Astrocyte (in vitro differentiated cells and primary cell): Measurements from ENCODE around the gene ATN1. TPM values are rescaled to one million over a fixed set of nuclear protein-coding genes. Genes with fewer than 3 reads are reported as not detected.

ENCODE experiments used
- DNase-seq: peaks from one replicate; pipeline ENCODE4 v3.0.0-alpha.2; 2010; ENCODE audit warnings: low read depth
- FAIRE-seq: peaks from 2 replicates; lab custom pipeline; 2011; peaks lifted over from hg19 to GRCh38; lab: Jason Lieb, UNC
- H2AFZ ChIP-seq: 2 replicates; pipeline ENCODE4 v1.6.0; 2012; ENCODE audit warnings: low read depth, low read length, inconsistent platforms
- H3K27ac ChIP-seq: 2 replicates; pipeline ENCODE4 v1.5.1; 2011; ENCODE audit warnings: low read depth, low read length, inconsistent platforms
- H3K27me3 ChIP-seq: 2 replicates; pipeline ENCODE4 v1.6.0; 2011; ENCODE audit warnings: low read length, inconsistent platforms; ENCODE audit not compliant: insufficient read depth
- H3K36me3 ChIP-seq: 2 replicates; pipeline ENCODE4 v1.5.1; 2011; ENCODE audit warnings: low read length, inconsistent platforms; ENCODE audit not compliant: insufficient read depth
- H3K4me1 ChIP-seq: 2 replicates; pipeline ENCODE4 v1.5.1; 2011; ENCODE audit warnings: low read length, inconsistent platforms; ENCODE audit not compliant: insufficient read depth
- H3K4me2 ChIP-seq: 2 replicates; pipeline ENCODE4 v1.6.0; 2012; ENCODE audit warnings: low read length, inconsistent platforms
- H3K4me3 ChIP-seq: 2 replicates; pipeline ENCODE4 v1.5.1; 2011; ENCODE audit warnings: low read depth, mild to moderate bottlenecking, low read length, inconsistent platforms; ENCODE audit not compliant: insufficient read depth
- H3K79me2 ChIP-seq: 2 replicates; pipeline ENCODE4 v1.6.0; 2012; ENCODE audit warnings: mild to moderate bottlenecking, low read length, inconsistent platforms; ENCODE audit not compliant: insufficient read depth
- H3K9ac ChIP-seq: 2 replicates; pipeline ENCODE4 v1.6.0; 2012; ENCODE audit warnings: mild to moderate bottlenecking, low read length, inconsistent platforms
- H3K9me3 ChIP-seq: 2 replicates; pipeline ENCODE4 v1.5.1; 2012; ENCODE audit warnings: low read depth, mild to moderate bottlenecking, low read length, inconsistent platforms; ENCODE audit not compliant: insufficient read depth
- H4K20me1 ChIP-seq: 2 replicates; pipeline ENCODE4 v1.6.0; 2012; ENCODE audit warnings: low read length, inconsistent platforms; ENCODE audit not compliant: insufficient read depth
- H3K27ac Mint-ChIP-seq: one replicate; pipeline ENCODE4 v1.8.0; 2021; ENCODE audit warnings: mild to moderate bottlenecking, mixed read lengths; ENCODE audit not compliant: unreplicated experiment
- H3K27me3 Mint-ChIP-seq: one replicate; pipeline ENCODE4 v1.8.0; 2021; ENCODE audit warnings: low read depth, mixed read lengths; ENCODE audit not compliant: unreplicated experiment
- H3K36me3 Mint-ChIP-seq: one replicate; pipeline ENCODE4 v1.8.0; 2021; ENCODE audit warnings: low read depth, mixed read lengths; ENCODE audit not compliant: unreplicated experiment
- H3K4me1 Mint-ChIP-seq: one replicate; pipeline ENCODE4 v1.8.0; 2021; ENCODE audit warnings: low read depth, mixed read lengths; ENCODE audit not compliant: unreplicated experiment
- H3K4me3 Mint-ChIP-seq: one replicate; pipeline ENCODE4 v1.8.0; 2021; ENCODE audit warnings: mild to moderate bottlenecking, moderate library complexity, mixed read lengths; ENCODE audit not compliant: unreplicated experiment
- H3K9me3 Mint-ChIP-seq: one replicate; pipeline ENCODE4 v1.8.0; 2021; ENCODE audit warnings: mild to moderate bottlenecking, mixed read lengths; ENCODE audit not compliant: unreplicated experiment
- EZH2 ChIP-seq: IDR thresholded peaks from 2 replicates; pipeline ENCODE4 v1.6.1; 2012; ENCODE audit warnings: mild to moderate bottlenecking, low read length, inconsistent platforms; ENCODE audit not compliant: insufficient read depth
- total RNA-seq: library from RNA; stranded (reverse); gene quantifications from 2 replicates; pipeline ENCODE4 v1.2.1, GENCODE V29; 2021
- TF ChIP-seq, protein P1 (sequence below): IDR thresholded peaks from 2 replicates; pipeline ENCODE4 v1.5.1; 2011; ENCODE audit warnings: low read depth, mild to moderate bottlenecking, inconsistent platforms, low read length, moderate library complexity; ENCODE audit not compliant: insufficient read depth

Gene ATN1
- total RNA-seq, 1 donor from 2014 or later: 97.8 TPM

DNA sequence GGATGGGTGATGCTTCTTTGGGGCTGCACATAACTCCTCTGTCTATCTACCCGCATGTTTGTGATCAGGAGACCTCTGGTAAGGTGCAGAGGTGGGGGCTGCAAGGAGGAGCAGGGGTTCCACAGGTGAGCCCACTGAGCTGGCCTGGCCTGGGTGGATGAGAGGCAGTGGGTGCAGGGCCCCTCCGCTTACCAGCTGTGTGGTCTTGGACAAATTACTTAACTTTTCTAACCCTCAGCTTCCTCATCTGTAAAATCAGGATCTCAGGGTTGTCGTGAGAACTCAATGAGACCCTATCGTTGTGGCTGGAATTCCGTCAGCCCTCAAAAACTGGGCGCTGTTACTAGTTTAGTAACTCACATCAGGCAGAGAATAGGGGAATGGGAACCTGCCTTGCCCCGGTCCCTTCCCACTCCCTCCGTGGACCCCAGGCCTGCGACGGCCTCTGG lies 30.9 kb downstream of the ATN1 start:
- DNase-seq (no peak), FAIRE-seq (no peak)
- no peak overlapping the region for H3K9ac ChIP-seq
- Mint-ChIP-seq H3K9me3 (no peaks in the 10 kb centered on the region), H3K36me3 (peaks cover 2% of the 10 kb centered on the region), H3K4me1 (peaks cover 27% of the 10 kb centered on the region), H3K27ac (peak overlapping the region; percentile 53), H3K27me3 (peaks cover 4% of the 10 kb centered on the region), H3K4me3 (peak overlapping the region; percentile 29)
- no peaks in the 10 kb centered on the region for H3K9me3 ChIP-seq
- H3K4me2 ChIP-seq: no peak overlapping the region
- no peaks in the 10 kb centered on the region for H3K36me3 ChIP-seq
- no peaks in the 10 kb centered on the region for H3K27me3 ChIP-seq
- H3K4me3 ChIP-seq: no peak overlapping the region
- peaks cover 24% of the 10 kb centered on the region for H3K4me1 ChIP-seq
- no peaks in the 10 kb centered on the region for H3K79me2 ChIP-seq
- TF ChIP-seq, protein P1, sequence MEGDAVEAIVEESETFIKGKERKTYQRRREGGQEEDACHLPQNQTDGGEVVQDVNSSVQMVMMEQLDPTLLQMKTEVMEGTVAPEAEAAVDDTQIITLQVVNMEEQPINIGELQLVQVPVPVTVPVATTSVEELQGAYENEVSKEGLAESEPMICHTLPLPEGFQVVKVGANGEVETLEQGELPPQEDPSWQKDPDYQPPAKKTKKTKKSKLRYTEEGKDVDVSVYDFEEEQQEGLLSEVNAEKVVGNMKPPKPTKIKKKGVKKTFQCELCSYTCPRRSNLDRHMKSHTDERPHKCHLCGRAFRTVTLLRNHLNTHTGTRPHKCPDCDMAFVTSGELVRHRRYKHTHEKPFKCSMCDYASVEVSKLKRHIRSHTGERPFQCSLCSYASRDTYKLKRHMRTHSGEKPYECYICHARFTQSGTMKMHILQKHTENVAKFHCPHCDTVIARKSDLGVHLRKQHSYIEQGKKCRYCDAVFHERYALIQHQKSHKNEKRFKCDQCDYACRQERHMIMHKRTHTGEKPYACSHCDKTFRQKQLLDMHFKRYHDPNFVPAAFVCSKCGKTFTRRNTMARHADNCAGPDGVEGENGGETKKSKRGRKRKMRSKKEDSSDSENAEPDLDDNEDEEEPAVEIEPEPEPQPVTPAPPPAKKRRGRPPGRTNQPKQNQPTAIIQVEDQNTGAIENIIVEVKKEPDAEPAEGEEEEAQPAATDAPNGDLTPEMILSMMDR: no peak
- H3K27ac ChIP-seq: no peak overlapping the region
- no peaks in the 10 kb centered on the region for H4K20me1 ChIP-seq
- H2AFZ ChIP-seq: peak overlapping the region; percentile 47

DNA sequence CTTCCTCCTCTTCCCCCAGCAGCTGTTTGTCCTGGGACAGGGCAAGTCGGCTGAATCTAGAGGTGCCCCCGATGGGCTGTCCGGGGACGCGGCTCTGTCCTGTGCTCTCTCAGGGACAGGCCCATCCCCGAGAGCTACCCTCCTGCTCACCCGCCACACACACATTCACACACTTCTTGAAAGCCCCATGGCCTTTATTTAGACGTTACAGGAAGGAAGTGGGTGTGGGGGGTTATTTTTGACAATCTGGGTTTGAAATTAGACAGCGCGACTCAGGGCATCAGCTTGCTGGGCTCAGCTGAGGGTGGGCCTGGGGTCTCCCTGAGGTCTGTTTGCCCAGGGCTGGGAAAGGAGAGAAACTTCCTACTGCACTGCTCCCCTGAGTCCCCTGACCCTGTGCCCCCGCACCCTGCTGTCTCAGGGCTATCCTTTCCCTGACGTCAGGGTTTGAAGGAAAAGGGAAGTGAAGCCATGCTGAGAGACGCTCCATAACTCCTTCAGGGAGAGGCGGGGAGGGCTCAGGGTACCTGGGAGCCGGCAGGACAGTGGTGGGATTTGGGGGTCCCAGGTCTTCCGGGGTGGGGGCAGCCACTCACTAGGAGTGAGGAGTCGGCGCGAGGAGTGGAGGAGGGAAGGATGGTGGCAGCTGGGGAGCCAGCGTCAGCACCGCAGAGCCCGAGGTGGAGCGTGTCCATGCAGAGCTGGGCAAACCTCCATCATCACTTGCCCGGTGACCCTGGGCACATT lies 31.5 kb downstream of the ATN1 start:
- Histone ChIP-seq H2AFZ (peak overlapping the region; percentile 47), H3K36me3 (no peaks in the 10 kb centered on the region), H3K9ac (no peak overlapping the region), H3K4me2 (no peak overlapping the region), H3K27ac (no peak overlapping the region), H3K9me3 (no peaks in the 10 kb centered on the region), H3K4me3 (no peak overlapping the region), H3K27me3 (no peaks in the 10 kb centered on the region), H3K79me2 (no peaks in the 10 kb centered on the region), H3K4me1 (peaks cover 19% of the 10 kb centered on the region), H4K20me1 (no peaks in the 10 kb centered on the region)
- peaks cover 21% of the 10 kb centered on the region for H3K4me1 Mint-ChIP-seq
- no peak for FAIRE-seq
- no peak for DNase-seq
- peak overlapping the region; percentile 58 for H3K27ac Mint-ChIP-seq
- no peaks in the 10 kb centered on the region for H3K9me3 Mint-ChIP-seq
- peaks cover 2% of the 10 kb centered on the region for H3K36me3 Mint-ChIP-seq
- H3K27me3 Mint-ChIP-seq: peaks cover 4% of the 10 kb centered on the region
- TF ChIP-seq EZH2: no peak
- TF ChIP-seq, protein P1: no peak
- H3K4me3 Mint-ChIP-seq: no peak overlapping the region
